Mammary epithelial cell (primary cell): ENCODE measurements around the gene CD48.

Experiments
- EZH2 ChIP-seq: IDR thresholded peaks from 2 replicates; pipeline ENCODE4 v1.6.1; 2012; ENCODE audit warnings: low read length, inconsistent platforms, borderline replicate concordance
- TF ChIP-seq, protein P1 (sequence below), 2 donors: IDR thresholded peaks in 1 of 2; conservative IDR thresholded peaks in 1 of 2; 2 replicates each; pipeline ENCODE4 v1.5.1; 2011 to 2012; ENCODE audit warnings: inconsistent platforms in 2 of 2, low read length in 2 of 2, mild to moderate bottlenecking in 2 of 2, control low read depth in 1 of 2, low read depth in 1 of 2; ENCODE audit not compliant: insufficient read depth in 1 of 2; ENCODE audit errors: extremely low read depth in 1 of 2

DNA sequence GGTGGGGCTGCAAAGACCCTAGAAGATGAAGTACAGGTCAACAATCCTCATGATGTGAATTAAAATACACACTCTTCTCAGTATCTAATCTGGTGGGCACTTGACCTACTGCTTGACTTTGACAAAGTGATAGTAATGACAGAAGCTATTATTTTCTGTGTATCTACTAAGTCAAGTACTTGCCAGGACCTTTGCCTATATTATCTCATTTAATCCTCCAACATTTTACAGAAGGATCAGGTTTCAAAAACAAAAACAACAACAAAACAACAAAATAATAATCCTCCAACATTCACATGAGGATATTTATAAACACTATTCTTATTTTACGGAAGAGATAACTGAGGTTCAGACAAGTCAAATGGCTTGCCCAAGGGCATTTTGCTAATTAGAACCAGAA, 4.4 kb upstream of the CD48 start:
- TF ChIP-seq, protein P1, sequence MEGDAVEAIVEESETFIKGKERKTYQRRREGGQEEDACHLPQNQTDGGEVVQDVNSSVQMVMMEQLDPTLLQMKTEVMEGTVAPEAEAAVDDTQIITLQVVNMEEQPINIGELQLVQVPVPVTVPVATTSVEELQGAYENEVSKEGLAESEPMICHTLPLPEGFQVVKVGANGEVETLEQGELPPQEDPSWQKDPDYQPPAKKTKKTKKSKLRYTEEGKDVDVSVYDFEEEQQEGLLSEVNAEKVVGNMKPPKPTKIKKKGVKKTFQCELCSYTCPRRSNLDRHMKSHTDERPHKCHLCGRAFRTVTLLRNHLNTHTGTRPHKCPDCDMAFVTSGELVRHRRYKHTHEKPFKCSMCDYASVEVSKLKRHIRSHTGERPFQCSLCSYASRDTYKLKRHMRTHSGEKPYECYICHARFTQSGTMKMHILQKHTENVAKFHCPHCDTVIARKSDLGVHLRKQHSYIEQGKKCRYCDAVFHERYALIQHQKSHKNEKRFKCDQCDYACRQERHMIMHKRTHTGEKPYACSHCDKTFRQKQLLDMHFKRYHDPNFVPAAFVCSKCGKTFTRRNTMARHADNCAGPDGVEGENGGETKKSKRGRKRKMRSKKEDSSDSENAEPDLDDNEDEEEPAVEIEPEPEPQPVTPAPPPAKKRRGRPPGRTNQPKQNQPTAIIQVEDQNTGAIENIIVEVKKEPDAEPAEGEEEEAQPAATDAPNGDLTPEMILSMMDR (conservative IDR thresholded peaks at IDR 0.05 in 1 of 2, IDR thresholded peaks at IDR 0.05 in 1 of 2; ENCODE audit: extremely low read depth in 1 of 2, insufficient read depth in 1 of 2, low read depth in 1 of 2, low read length in 2 of 2) = no peak
- no peak for TF ChIP-seq EZH2
